GM18909 (cell line): ENCODE measurements around the gene PIN1.

ENCODE experiments used
- ATAC-seq: cut with Tn5 transposase; IDR thresholded peaks from one replicate; pipeline ENCODE4 v1.9.1; 2021; ENCODE audit warnings: mild to moderate bottlenecking; ENCODE audit not compliant: unreplicated experiment, poor library complexity

PIN1 gene

DNA sequence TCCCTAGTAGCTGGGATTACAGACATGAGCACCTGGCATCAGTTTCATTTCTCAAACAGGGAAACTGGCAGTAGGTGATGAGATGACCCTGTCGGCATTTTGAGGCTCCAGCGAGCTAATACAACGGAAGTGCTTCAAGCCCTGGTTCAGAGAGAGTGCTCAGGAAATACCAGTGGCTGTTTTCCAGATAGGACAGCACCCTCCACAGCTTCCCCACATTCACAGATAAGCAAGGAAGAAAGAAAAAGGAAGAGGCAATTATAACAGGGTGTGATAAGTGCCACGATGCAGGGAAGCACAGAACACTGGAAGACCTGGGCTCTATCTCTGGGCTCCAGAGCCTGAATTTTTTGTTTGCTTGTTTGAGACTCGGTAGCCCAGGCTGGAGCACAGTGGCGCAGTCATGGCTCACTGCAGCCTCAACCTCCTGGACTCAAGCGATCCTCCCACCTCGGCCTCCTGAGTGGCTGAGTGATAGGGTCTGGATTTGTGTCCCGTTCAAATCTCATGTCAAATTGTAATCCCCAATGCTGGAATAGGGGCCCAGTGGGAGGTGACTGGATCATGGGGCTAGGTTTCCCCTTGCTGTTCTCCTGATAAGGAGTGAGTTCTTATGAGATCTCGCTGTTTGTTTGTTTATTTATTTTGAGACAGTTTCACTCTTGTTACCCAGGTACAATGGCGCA, 43.5 kb downstream of the PIN1 start:
- no peak for ATAC-seq

DNA sequence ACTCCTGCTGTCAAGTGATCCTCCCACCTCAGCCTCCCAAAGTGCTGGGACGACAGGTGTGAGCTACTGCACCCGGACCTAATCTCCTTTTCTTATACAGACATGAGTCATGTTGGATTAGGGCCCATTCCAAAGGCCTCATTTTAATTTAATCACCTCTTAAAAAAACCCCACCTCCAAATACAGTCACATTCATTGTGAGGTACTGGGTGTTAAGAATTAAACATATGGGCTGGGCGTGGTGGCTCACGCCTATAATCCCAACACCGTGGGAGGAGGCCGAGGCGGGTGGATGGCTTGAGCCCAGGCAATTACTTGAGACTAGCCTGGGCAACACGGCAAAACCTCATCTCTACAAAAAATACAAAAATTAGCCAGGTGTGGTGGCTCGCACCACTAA, 46.6 kb downstream of the PIN1 start:
- ATAC-seq: no peak

DNA sequence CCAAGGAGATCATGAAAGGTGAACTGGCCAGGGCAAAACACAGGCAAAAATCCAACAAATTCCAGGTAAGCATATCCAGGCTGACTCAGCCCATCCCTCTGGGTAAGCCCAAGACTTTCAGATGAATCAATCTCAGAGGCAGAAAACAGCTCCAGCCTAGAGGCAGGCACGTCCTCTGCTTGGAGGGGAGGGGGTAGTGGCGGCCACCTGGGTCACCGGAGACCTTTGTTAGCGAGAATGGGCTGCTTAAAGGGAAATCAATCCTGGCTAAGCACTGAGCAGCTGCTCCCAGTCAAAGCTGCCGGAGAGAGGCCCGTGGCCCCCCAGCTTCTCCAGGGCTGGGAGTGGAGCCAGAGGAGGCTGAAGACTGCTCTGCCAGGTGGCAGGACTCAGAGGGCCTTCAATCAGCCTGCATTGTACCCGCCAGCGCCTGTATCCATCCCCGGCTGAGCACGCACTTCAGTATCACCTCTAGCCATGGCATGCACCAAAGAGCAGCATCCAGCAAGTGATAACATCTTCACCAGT, 48.2 kb downstream of the PIN1 start:
- no peak for ATAC-seq

- ATAC-seq: no peak
These were observed 48.6 kb downstream of the PIN1 start for GRCh38 chr19:9883764-9884163.

DNA sequence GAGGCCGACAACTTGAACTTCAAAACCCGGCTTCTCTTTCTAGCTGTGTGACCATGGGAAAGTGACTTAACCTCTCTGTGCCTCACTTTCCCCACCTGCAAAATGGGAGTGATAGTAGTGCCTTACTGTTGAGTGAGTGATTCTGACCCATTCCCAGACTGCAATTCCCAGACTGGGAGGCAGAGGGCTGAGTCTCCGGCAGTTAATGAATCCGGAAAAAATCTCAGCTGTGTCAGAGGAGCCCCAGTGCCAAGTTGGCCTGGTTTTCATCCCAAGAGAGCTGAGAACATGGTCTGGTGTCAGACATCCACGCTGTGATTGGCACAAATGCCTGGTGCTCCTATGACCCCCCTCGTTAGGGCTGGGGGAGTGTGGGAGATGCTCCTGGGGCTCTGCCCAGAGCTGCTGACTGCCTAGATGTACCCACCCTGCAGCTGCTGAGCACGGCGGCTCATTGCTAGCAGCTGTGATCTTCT, 50.0 kb downstream of the PIN1 start:
- no peak for ATAC-seq

DNA sequence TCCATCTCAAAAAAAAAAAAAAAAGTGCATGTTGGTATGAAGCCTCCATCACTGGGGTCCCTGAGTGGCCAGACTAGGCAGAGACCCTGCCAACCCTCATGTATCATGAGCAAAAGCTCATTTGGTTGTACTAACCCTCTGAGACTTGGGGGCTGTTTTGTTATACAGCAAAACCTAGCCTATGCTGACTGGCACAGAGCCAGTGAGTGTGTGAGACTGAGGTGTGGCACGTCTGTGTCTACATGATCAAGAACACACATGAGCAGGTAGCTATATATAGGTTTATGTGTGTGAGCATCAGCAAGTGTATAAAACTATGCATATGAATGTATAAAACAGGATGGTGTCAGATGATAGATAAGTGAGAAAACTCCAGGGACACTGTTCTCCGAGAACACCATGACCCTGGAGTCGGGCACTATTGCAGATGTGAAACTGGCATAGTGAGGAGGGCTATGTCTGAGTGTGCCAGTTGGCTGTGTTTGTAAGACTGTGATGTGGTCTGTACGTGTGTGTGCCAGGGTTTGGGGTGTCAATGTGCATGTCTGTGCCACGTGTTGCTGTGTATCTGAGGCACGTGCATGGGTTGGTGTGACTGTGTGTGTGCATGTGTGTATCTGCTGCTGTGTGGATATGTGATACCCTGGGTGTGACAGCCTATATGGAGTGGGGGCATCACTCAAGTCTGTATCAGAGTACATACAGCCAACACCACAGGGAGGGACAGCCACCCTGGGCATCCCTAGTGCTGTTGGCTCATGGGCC, 56.7 kb downstream of the PIN1 start:
- no peak for ATAC-seq
